ENCODE results near the gene SLPI.

The SLPI gene, protein sequence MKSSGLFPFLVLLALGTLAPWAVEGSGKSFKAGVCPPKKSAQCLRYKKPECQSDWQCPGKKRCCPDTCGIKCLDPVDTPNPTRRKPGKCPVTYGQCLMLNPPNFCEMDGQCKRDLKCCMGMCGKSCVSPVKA

DNA sequence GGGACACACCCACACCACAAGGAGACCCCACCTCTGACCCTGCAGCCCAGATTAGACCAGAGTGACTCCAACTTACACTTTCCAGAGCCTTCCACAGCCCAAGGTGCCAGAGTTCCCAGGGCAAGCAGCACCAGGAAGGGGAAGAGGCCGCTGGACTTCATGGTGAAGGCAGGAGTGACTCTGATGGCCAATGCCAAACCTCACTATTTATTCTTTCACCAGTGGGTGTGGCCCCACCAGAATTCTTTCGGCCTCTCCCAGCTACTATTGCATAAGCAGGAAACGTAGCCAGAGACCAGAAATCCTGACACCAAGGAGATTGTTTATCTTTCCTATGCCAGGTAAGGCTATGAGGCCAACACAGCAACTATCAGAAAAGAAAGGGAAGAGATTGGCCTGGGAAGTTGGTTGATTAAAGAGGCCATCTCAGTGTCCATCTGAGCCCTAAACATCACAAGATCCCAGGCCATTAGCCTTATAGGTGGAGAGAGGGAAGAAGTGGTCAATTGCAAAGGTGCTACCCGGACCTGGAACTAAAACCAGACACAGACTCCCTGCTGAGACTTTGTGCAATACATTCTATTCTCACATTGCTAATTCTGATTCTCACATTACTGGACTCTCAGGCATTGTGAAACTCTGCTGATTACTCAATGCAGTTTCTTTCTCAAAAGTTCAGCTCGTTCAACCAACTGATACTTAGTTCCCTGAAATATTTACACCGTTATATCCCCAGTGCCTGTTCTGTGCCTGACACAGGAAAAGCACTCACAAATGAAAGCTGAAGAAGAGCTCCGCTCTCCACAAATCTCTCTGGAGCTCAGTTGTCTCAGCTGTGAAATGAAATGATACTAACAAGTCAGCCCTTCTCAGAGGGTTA, at the start of gene SLPI:
TSS of gene SLPI (minus strand) at position 182 of the 880 bp plus-strand sequence. CDS start at position 161, 21 bp downstream.
- DNase-seq: no peak

DNA sequence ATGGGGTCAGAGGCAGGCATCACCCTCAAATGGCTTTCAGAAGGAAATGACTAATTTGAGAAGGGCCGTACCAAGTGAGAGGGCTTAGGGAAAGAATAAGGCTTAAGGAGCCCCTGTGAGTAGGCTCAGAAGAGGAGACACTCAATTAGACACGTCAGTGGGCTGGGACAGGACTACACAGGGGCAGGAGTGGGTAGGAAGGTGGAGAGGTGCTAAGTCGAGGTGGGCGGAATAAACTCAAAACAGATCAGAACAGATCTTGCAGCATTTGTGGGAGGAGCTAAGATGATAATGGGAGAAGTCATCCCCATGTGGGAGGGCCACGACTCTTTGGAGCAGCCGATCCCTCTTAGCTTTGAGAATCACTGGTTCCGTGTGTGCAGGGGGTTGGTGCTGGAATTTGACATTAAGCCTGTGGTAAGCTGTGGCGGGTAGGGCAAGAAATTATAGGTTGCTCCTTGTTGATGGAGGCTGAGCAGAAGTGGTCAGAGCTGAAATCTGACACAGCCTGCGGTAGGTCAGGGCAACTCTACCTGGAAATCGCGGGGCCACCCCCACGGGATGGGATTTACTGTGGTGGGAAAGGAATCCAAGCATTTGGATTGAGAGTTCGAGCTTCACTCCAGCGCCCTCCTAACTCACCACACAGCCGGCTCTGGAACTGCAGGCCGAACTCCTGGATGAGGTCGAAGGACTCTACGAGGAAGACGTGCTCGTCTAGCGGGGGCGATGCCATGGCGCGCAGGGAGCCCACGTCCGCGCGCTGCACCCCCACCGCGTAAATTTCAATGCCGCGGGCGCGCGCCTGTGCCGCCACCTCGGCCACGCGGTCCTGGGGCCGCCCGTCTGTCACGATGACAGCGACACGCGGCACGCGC, 49.5 kb upstream of the SLPI start:
- no peak for DNase-seq

DNA sequence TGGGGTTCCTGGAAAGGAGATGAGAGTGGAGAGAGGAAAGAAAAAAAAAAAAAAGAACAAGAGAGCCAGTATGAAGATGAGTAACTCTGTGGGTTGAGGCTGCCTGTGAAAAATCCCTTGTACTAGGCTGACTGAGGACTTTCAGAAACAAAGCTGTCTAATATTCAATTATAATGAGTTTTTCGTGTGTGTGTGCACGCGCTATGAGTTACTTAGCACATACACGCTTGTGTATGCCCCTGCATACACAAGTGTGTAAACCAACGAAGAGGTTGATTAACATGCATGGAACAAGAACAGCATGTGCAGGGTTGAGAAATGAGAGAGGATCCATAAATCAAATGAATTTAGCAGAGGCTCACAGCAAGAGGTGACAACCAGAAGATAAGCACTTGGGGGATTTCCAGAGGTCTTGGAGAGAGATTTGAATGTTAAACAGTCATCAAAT, 47.5 kb upstream of the SLPI start:
- no peak for DNase-seq

DNA sequence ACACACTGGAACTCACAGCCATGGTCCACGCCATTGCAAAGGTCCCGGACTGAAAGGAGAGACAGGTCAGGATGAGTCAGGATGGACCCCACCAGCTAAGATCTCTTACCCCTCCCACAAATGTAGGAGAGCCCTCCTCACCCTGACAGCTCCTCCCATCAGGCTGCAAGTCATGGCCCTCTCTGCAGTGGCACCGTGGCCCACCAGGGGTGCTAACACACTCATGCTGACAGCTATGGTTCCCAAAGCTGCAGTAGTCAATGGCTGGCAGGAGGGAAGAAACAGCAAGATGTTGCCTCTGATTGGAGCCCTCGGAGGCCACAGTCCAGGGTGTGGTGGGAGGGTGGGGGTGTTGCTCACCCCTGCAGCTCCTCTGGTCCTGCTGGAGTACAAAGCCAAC, 46.6 kb upstream of the SLPI start:
- DNase-seq: peak; percentile 38

DNA sequence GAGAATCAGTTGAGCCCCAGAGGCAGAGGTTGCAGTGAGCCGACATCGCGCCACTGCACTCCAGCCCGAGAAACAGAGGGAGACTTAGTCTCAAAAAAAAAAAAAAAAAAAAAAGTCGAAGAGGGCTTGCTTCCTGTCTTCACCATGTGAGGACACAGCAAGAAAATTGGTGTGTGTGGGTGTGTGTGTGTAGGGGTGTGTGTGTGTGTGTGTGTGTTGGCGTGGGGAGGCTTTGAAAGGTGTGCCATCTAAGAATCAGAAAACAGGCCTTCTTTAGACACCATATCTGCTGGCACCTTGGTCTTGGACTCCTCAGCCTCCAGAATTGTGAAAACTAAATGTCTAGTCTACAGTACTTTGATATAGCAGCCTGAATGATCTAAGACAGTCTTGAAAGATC, 45.4 kb upstream of the SLPI start:
- DNase-seq: no peak

DNA sequence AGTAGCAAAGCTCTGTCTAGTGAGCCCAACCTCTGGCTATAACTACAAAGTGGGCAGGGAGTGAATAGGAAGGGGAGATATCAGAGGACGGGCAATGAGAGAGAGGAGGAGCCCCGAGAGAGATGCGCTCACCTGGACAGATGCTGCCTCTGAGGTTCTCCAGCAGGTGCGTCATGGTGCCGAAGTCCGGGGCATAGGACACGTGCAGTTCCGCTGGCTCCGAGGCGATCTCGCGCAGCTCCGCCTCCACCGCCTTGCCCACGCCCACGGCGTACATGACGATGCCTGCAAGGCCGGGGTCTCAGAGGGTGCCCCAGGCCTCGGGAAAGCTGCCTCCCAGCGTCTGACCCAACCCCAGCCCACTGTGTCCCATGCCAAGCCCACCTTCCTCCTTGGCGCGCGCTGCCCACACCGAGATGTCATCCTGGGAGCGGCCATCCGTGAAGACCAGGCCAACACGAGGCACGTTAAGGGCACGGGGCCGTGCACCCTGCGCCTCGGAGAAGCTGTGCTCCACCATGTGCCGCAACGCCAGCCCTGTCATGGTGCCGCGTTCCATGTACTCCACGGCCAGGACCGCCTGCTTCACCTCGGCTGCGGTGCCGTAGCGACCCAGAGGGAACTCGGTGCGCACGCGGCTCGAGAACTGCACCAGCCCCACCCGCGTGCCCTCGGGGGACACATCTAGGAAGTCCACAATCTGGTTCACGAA, 43.6 kb upstream of the SLPI start:
- DNase-seq: no peak

DNA sequence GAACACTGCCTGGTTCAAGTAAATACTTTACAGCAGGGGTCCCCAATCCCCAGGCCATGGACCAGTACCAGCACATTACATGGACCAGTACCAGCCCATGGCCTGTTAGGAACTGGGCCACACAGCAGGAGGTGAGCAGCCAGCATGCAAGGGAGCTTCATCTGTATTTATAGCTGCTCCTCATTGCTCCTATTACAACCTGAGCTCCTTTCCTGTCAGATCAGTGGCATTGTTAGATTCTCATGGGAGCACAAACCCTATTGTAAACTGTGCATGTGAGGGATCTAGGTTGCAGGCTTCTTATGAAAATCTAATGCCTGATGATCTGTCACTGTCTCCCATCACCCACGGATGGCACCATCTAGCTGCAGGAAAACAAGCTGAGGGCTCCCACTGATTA, 40.3 kb upstream of the SLPI start:
- DNase-seq: no peak

DNA sequence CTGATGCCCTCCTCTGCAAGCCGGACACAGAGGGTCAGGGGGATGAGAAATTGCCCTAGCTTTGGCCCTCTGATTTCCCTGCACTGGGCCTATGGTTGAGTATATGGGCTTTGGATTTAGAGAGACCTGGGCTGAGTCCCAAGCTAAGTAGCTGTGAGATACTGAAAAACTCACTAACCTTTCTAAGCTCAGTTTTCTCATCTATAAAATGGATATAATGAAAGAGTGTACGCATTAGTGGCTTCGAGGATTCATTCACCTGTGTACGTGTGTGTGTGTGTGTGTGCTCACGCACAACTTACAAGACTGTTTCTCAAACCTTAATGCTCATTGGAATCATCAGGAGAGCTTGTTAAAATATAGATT, 39.6 kb upstream of the SLPI start:
- no peak for DNase-seq

DNA sequence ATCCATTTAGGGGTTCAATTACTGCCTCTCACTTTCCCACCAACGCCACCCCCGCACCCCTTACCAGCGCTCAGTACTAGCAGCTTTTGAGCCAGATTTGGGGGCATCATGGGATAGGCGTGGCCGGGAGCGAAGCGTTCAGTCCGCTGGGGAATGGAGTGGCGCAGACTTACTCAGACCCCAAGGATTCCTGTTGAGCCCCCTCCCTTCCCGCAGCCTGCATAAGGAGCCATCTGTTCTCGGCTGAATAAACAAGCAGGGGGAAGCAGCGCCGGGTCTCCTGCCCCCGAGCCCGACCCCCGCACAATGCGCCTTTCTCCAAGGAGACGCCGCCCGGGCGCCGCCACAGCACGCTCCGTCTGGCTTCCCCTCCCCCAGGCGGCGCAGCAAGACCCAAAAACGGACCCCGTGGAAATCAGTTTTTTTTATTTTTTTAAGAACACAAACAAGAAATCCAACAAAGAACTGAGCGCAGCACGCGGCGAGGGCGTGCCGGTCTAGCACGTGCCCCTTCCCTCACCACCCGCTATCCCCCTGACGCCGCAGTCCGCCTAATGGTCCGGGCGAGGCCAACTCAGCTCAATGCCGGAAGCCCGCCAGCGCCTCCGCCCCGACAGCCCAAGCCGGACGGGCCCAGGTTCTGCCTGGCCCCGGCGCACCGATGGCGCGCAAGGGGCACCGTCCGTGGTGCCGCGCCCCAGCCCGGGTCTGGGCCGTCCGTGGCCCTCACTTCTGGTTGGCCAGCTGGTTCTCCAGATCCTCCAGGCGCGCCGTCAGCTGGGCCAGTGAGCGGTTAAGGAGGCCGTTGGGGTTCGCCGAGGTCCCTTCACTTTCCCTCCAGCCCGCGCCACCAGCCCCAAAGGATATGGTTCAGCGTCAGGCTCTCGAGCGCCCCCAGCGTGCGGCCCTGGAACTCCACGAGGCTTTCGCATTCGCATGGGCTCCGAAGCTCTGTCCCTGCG, 39.0 kb upstream of the SLPI start:
- DNase-seq: peak; percentile 85

DNA sequence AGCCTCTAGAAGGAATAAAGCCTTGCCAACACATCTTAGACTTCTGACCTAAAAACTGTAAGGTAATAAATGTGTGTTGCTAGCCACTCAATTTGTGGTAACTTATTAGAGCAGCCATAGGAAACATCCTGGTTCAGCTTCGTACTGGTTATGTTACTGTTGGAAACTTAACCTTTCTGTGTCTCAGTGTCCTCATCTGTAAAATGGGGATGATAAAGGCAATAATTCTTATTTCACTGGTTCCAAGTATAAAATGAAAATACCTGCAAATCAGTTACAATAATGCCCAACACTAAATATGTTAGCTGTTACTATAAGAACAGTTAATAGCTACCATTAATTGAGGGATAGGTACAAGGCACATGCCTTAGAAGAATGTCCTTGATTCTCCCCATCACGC, 38.0 kb upstream of the SLPI start:
- DNase-seq: no peak

DNA sequence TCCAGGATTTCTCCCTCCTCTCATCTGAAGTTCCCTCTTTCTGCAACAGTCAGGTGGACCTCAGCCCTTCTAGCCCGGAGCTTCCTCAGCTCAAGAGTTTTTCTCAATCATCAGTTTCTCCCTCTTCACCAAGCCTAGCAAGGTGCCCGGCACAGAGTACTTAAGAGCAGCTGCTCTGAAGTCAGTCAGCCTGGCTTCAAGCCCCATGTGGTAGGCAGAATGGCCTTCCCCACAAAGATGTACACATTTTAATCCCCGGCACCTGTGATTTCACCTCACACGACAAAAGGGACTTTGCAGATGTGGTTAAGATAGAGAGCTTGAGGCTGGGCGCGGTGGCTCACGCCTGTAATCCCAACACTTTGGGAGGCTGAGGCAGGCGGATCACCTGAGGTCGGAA, 37.2 kb upstream of the SLPI start:
- DNase-seq: no peak

DNA sequence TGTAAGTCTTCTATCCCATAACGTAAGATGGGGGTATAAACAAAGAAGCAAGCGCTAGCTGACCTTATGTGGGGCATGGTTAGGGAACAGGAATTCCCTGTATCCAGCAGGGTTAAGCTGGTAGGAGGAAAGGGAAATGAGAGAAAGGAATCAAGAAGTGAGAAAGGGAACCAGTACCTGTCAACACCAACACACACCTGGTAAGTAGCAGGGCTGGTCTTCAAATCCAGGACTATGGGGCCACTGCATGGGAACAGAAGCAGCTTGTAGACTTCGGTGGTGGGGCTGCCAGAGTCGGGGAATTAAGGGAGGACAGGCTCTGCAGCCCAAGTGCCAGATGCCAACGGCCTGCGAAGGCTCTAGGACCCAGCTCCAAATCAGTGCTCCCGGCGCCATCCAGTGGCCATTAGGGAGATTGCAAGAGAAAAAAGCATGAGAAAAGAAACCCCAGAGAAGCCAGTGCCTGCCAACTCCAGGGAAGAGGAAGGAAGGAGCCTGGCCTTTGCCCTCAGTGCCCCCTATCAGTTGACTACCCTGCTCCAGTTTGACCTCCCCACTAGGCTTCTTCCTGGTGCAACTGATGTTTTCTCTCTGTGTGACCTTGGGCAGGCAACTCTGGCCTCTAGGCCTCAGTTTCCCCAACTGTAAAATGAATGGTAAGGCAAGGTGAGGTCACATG, 36.5 kb upstream of the SLPI start:
- peak; percentile 73 for DNase-seq

DNA sequence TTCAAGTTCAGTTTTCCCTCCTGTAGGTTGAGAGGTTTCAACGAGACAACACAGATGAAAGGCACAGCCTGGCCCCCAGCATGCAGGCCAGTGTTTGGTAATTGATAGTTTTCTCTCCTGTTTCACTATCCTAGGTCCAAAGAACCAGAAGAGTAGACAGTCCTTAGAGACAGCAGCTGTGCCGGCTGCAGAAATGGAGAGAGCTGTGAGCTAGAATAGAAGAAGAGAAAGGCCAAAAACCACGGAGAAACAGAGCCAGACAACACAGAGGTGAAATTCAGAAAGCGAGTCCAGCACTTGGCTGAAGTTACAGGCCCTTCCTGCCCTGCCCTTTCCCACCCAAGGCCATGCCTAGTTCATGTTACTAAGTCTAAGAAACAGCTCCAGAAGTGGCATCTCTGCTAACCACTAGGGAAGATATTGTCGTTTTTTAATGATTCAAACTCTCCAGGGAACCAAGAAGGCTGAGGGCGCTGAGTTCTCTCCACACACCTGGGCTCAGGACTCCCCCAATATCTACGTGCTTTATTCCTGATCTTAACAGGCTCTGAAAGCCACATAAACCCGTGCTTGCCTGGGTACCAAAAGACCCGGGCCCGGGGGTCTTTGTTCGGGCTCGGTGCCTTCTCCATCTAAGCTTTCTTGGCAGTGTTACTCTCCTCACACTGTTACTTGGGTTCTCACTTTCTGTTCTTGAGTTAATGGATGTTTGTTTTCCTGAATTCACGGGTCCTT, 35.7 kb upstream of the SLPI start:
- no peak for DNase-seq

DNA sequence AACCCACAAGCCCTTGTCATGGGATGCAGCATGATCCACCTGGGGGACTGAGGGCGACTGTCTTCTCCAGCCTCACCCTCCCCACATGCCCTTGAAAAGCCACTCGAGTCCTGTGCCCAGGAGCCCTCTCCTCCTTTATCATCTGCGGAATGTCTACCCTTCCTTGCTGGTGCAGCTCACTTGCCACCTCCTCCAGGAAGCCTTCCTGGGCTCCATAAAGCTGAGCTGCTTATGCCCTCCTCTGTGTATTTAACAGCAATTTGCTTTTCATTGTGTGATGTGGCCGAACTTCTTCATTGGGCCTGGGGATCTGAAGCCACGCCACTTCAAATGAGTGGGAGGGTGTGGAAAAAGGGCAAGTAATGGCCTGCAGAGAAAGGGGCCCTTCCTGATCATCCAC, 34.5 kb upstream of the SLPI start:
- no peak for DNase-seq

DNA sequence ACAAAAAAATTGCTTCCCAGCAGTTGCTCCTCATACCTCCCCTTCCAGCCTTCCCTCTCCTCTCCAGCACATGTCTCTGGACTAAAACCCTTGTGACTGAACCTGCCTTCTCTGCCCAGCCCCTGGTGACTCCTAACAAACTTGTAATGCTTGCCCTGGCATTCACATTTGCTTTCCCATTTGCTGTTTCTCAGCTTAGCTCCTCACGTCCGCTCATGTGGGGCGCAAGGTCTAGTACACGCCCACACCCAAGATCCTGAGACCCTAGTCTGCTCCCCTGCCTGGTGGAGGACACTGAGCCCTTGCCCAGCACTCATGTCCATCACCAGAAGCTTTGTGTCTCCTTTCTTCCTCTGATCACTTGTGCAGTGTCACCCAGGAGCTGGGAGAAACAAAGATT, 34.0 kb upstream of the SLPI start:
- DNase-seq: no peak

DNA sequence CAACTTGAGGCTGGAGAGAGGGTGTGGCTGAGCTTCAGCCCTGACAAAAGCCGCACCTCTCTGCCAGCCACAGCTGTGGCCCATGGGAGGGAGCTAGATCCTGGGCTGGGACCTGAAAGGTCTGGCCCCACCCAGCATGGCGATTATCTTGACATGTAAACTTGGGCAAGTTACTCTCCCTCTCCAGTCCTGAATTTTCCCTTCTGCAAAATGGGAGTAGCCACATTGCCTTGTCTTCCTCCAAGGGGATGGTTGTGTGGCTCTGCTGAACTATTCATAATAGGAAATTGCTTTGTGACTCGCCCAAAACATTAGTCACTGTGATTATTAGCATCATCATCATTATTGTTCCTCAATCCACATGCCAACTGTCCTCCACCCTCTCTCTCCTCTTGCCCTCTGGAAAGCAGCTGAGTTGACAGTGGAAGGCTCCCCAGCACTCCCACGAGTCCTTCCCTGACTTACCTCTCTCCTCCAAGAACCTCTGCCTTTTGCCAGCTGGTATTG, 29.2 kb upstream of the SLPI start:
- no peak for DNase-seq

DNA sequence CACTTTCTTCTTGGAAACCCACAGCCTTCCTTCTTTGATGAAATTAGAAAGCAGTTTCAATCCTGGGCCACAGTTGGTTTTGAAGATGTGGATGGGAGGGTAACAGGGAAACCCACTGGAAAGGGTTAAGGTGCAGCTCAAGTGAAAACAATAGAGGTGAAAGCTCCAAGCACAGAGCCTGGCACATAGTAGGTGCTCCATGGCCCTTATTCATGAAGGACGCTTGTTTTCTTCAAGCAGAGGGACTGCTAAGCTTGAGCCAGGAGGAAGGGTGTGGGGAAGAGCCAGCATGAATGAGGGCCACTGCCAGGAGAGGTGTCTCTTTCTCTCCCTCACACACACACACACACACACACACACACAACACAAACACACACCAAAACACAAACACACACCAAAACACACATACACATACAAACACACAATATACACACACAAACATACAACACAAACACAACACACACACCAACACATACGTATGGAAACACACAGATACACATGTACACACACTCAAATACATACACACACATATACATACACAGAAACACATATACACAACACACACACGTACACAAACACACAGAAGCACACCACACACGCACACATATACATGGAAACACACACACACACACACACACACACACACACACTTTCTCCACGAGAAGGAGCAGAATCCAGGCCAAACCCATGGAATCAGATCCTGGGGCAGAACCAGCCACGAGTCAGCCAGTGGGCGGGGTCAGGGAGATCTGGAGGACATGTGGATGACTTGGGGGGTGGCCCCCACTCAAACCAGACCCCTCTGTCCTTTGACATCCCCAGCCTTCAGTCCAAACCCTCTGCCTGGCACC, 28.6 kb upstream of the SLPI start:
- DNase-seq: no peak

DNA sequence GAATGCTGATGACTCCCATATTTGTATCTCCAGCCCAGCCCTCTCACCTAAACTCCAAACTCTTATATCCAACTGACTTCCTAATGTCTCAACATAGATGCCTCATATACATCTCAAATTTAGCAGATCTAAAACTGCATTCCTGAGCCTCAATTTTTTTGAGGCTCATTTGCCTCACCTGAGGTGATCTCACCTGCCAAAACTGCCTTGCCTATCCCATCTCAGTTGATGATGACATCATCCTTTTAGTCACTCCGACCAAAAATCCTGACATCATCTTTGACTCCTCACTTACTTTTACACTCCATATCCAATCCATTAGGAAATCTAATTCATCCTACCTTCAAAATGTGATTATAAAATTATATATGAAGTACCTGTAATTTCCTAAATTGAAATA, 25.6 kb upstream of the SLPI start:
- DNase-seq: no peak

DNA sequence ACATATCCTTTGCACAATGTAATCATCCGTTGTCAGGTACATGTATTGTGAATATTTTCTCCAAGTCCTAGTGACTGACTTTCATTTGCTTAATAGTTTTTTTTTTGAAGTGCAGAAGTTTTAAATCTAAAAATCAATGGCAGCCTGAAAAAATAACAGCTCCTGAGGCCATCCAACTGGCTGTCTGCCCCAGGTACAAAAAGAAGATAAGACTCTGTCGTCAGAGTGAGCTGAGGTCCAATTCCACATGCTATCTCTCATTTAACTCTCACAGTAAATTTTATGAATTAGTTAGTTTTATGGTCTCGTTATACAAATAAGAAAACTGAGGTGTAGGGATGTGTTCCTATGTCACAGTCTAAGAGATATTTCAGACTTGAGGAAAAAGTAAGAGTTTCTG, 21.0 kb upstream of the SLPI start:
- DNase-seq: no peak

Measured in stimulated activated CD4-positive, alpha-beta T cell treated with anti-CD3 and anti-CD28 coated beads, Interleukin-4, amount 100 ng/mL, for 24 hours (primary cell).